LHCN-M2 (cell line): ENCODE measurements around the gene AHCY. TPM values are rescaled to one million over a fixed set of nuclear protein-coding genes. Genes with fewer than 3 reads are reported as not detected.

Experiments
- DNase-seq: peaks from one replicate; pipeline ENCODE4 v3.0.0-alpha.2; 2012; ENCODE audit warnings: low read depth
- total RNA-seq: library from RNA; depleted of rRNA; stranded (reverse); fragments of >200 nt; gene quantifications from 2 replicates; pipeline ENCODE4 v1.2.3, GENCODE V29; 2014

Gene AHCY
- total RNA-seq, 1 experiment from 2014 or later, result 141 TPM

GRCh38 chr20:34324541-34324940, 21.4 kb upstream of the AHCY start:
- DNase-seq, result no peak

GRCh38 chr20:34322267-34323105, 19.3 kb upstream of the AHCY start:
- no peak for DNase-seq

- DNase-seq, result no peak
Observed at GRCh38 chr20:34320861-34321260, 17.7 kb upstream of the AHCY start.

- no peak for DNase-seq
Observed at GRCh38 chr20:34318609-34319443, 15.7 kb upstream of the AHCY start.

- DNase-seq, result peak; percentile 48
Observed at GRCh38 chr20:34316196-34316814, 13.2 kb upstream of the AHCY start.

GRCh38 chr20:34315236-34315635, 12.1 kb upstream of the AHCY start:
- DNase-seq, result no peak

GRCh38 chr20:34312544-34313217, 9.5 kb upstream of the AHCY start:
- peak; percentile 83 for DNase-seq

GRCh38 chr20:34312024-34312460, 8.9 kb upstream of the AHCY start:
- DNase-seq, result no peak

- no peak for DNase-seq
Observed at GRCh38 chr20:34311118-34312023, 8.2 kb upstream of the AHCY start.

GRCh38 chr20:34310481-34311117, 7.4 kb upstream of the AHCY start:
- no peak for DNase-seq

GRCh38 chr20:34309691-34310090, 6.5 kb upstream of the AHCY start:
- DNase-seq, result no peak

- no peak for DNase-seq
Observed at GRCh38 chr20:34305333-34306230, 2.4 kb upstream of the AHCY start.

GRCh38 chr20:34302312-34302722, 838 bp downstream of the AHCY start:
- DNase-seq, result no peak

- no peak for DNase-seq
Observed at GRCh38 chr20:34301587-34302311, 1.4 kb downstream of the AHCY start.

GRCh38 chr20:34300809-34301586, 2.2 kb downstream of the AHCY start:
- no peak for DNase-seq

- DNase-seq, result no peak
Observed at GRCh38 chr20:34300256-34300806, 2.8 kb downstream of the AHCY start.
